ENCODE data around the gene KRT33A.

DNA sequence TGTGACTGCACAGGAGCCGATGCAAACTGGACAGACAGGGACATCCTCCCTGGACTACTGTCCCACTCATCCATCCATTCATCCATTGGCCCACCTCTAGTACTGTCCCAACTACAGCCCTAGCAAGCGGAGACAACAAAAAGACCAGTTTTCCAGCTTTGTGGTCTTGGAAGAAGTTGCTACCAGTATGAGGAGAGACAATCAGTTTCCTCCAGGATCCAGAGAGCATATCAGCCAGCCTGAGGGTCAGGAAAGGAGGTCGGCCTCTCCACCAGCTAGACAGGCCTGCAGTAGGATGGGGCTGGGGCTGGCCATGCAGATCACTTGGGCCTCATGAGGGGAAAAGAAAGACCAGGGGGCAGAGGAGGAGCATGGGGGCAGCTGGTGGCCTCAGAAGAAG is 16.8 kb downstream of the KRT33A start:
- TF ChIP-seq, protein P1, sequence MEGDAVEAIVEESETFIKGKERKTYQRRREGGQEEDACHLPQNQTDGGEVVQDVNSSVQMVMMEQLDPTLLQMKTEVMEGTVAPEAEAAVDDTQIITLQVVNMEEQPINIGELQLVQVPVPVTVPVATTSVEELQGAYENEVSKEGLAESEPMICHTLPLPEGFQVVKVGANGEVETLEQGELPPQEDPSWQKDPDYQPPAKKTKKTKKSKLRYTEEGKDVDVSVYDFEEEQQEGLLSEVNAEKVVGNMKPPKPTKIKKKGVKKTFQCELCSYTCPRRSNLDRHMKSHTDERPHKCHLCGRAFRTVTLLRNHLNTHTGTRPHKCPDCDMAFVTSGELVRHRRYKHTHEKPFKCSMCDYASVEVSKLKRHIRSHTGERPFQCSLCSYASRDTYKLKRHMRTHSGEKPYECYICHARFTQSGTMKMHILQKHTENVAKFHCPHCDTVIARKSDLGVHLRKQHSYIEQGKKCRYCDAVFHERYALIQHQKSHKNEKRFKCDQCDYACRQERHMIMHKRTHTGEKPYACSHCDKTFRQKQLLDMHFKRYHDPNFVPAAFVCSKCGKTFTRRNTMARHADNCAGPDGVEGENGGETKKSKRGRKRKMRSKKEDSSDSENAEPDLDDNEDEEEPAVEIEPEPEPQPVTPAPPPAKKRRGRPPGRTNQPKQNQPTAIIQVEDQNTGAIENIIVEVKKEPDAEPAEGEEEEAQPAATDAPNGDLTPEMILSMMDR (IDR thresholded peaks at IDR 0.05), result no peak
- TF ChIP-seq POLR2A (IDR thresholded peaks at IDR 0.05) (no peak), EP300 (IDR thresholded peaks at IDR 0.05) (no peak)
